Spleen (tissue), 11 donors: ENCODE data around the gene TSSC4. TPM values are rescaled to one million over a fixed set of nuclear protein-coding genes. Genes with fewer than 3 reads are reported as not detected.

ENCODE experiments used
- DNase-seq: peaks from one replicate; pipeline ENCODE4 v3.0.0-alpha.2; 2020
- H3K27ac ChIP-seq, 8 donors: fragments of 200-600 bp; sonication (generic) in 7 of 8; 1 replicate in 4 of 8; 2 replicates in 4 of 8; pipeline versions ENCODE4 v1.5.0 to v1.8.0; 2016 to 2021; ENCODE audit warnings: inconsistent platforms in 4 of 8, mild to moderate bottlenecking in 4 of 8, moderate library complexity in 1 of 8
- H3K27me3 ChIP-seq, 7 donors: fragments of 200-600 bp; sonication (generic) in 6 of 7; replicated peaks in 1 of 7; 1 replicate in 4 of 7; 2 replicates in 3 of 7; pipeline versions ENCODE4 v1.5.0 to v1.8.0; 2016 to 2021; ENCODE audit warnings: inconsistent platforms in 3 of 7, mild to moderate bottlenecking in 1 of 7
- H3K36me3 ChIP-seq, 6 donors: fragments of 200-600 bp; sonication (generic) in 5 of 6; 1 replicate in 4 of 6; 2 replicates in 2 of 6; pipeline versions ENCODE4 v1.5.0 to v1.8.0; 2016 to 2021; ENCODE audit warnings: inconsistent platforms in 2 of 6
- H3K4me1 ChIP-seq, 6 donors: fragments of 200-600 bp; sonication (generic) in 5 of 6; 1 replicate in 3 of 6; 2 replicates in 3 of 6; pipeline versions ENCODE4 v1.5.0 to v1.8.0; 2016 to 2021; ENCODE audit warnings: inconsistent platforms in 3 of 6
- H3K4me3 ChIP-seq, 8 donors: fragments of 200-600 bp; sonication (generic) in 7 of 8; 1 replicate in 4 of 8; 2 replicates in 4 of 8; pipeline versions ENCODE4 v1.5.0 to v1.8.0; 2016 to 2021; ENCODE audit warnings: inconsistent platforms in 4 of 8, mild to moderate bottlenecking in 4 of 8, moderate library complexity in 2 of 8
- H3K9me3 ChIP-seq, 8 donors: fragments of 200-600 bp; sonication (generic) in 7 of 8; 1 replicate in 4 of 8; 2 replicates in 4 of 8; pipeline versions ENCODE4 v1.5.0 to v1.8.0; 2016 to 2021; ENCODE audit warnings: inconsistent platforms in 4 of 8
- POLR2A ChIP-seq, 3 donors: fragments of 450-650 bp; IDR thresholded peaks; one replicate each; pipeline ENCODE4 v1.5.1; 2017; ENCODE audit warnings: antibody characterized with exemption in 3 of 3, mild to moderate bottlenecking in 1 of 3
- POLR2AphosphoS5 ChIP-seq, 3 donors: sonication (generic); formaldehyde crosslinking; IDR thresholded peaks; one replicate each; pipeline ENCODE4 v1.5.1; 2017; ENCODE audit warnings: antibody characterized with exemption in 3 of 3
- WGBS, 5 donors: extraction: QIAGEN DNeasy Blood & Tissue Kit in 3 of 5; methylation state at CpG; one replicate each; pipeline versions ENCODE4 v1.1.5 to v1.1.7; 2013 to 2018; 5-methylcytosine and 5-hydroxymethylcytosine counted together
- intact Hi-C: fragments of 100-400 bp; cut with DNase I; formaldehyde crosslinking; loops from one replicate; pipeline ENCODE4 v1.15.0; 2023; ENCODE audit warnings: low total_unique reads
- polyA plus RNA-seq, 3 donors: library from polyadenylated mRNA; stranded (reverse); fragments of 200-250 nt; gene quantifications; one replicate each; pipeline ENCODE4 v1.2.1, GENCODE V29; 2013
- total RNA-seq, 7 donors: library from RNA; depleted of rRNA in 3 of 7; stranded (reverse); fragments of >200 nt in 3 of 7; fragmentation: NEBNext Ultra II Directional in 4 of 7; extraction: Animal tissue kit (Norgen Biotek cat#: 25700) in 4 of 7; gene quantifications; one replicate each; pipeline versions ENCODE4 v1.1.0 to v1.2.1, GENCODE V29; 2016 to 2021
- TF ChIP-seq, protein P1 (sequence below), 11 experiments: fragments of 200-600 bp in 7 of 11; fragments of 450-650 bp in 4 of 11; sonication (generic) in 4 of 11; IDR thresholded peaks in 8 of 11; conservative IDR thresholded peaks in 3 of 11; 1 replicate in 7 of 11; 2 replicates in 4 of 11; pipeline versions ENCODE4 v1.4.0 to v1.8.0; 2016 to 2021; ENCODE audit warnings: antibody characterized with exemption in 11 of 11, inconsistent platforms in 4 of 11, mild to moderate bottlenecking in 1 of 11
- donor health status: healthy with polysubstance abuse.
- donor health status: DM: no; HTN: no; CAD: no; lungs with moderate emphysema.
- donor health status: DM: no; HTN: no; CAD: no.
- donor health status: Bipolar disorder and iron deficiency.
- donor health status: healthy.
- donor health status: DM: no; HTN: no; CAD: no.
- donor health status: DM: yes; HTN: yes; CAD: no.

TSSC4 gene
- total and polyA plus RNA-seq, 10 donors: 28.7 to 94.4 (median 43.7) TPM

DNA sequence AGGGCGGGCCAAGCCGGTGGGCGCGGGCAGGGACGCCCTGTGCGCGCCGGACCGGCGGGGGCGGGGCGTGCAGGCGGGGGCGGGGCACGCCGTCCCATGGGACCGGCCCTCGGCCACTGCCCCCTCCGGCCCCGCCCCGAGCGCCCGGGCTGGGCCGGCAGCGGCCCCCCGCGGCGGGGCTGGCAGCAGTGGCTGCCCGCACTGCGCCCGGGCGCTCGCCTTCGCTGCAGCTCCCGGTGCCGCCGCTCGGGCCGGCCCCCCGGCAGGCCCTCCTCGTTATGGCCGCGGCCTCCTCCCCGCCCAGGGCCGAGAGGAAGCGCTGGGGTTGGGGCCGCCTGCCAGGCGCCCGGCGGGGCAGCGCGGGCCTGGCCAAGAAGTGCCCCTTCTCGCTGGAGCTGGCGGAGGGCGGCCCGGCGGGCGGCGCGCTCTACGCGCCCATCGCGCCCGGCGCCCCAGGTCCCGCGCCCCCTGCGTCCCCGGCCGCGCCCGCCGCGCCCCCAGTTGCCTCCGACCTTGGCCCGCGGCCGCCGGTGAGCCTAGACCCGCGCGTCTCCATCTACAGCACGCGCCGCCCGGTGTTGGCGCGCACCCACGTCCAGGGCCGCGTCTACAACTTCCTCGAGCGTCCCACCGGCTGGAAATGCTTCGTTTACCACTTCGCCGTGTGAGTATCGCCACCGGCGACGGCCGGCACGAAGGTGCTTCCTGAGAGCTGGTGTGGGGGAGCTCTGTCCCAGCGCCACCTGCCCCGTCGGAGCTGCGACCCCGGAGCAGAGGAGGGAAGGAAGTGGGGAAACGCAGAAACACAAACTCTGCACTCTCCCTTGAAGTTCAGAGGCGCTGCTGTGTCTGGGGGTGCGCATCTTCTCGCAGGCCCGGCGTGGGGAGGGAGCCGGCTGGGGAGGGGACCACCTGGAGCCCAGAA is 44.5 kb downstream of the TSSC4 start, which contains the start of gene KCNQ1:
KCNQ1 (plus strand) TSS at position 188 of the 925 bp plus-strand sequence; CDS start at position 279, 91 bp downstream.
- Histone ChIP-seq H3K4me3 (peak within 1 kb of the TSS; percentile 27 to 81 (median 50)), H3K27me3 (peaks cover 0 to 71% (median 13%) of the 10 kb centered on the region in 7 donors), H3K4me1 (peaks cover 15 to 56% (median 38%) of the 10 kb centered on the region in 6 donors), H3K36me3 (peaks cover 0 to 3% (median 0%) of the 10 kb centered on the region in 6 donors), H3K27ac (peak within 1 kb of the TSS in 4 of 8 donors; percentile 20 to 90 (median 87)), H3K9me3 (no peaks in the 10 kb centered on the region)
- DNase-seq: peak; percentile 93
- 2 to 8% (median 2%) methylated on average over 29 to 115 of the region's 116 CpGs for WGBS, 5 donors
- TF ChIP-seq POLR2AphosphoS5 (IDR thresholded peaks at IDR 0.05) (peak; percentile 22 to 59 (median 34)), POLR2A (IDR thresholded peaks at IDR 0.05) (peak in 1 of 3 donors; percentile 10)
- TF ChIP-seq, protein P1, sequence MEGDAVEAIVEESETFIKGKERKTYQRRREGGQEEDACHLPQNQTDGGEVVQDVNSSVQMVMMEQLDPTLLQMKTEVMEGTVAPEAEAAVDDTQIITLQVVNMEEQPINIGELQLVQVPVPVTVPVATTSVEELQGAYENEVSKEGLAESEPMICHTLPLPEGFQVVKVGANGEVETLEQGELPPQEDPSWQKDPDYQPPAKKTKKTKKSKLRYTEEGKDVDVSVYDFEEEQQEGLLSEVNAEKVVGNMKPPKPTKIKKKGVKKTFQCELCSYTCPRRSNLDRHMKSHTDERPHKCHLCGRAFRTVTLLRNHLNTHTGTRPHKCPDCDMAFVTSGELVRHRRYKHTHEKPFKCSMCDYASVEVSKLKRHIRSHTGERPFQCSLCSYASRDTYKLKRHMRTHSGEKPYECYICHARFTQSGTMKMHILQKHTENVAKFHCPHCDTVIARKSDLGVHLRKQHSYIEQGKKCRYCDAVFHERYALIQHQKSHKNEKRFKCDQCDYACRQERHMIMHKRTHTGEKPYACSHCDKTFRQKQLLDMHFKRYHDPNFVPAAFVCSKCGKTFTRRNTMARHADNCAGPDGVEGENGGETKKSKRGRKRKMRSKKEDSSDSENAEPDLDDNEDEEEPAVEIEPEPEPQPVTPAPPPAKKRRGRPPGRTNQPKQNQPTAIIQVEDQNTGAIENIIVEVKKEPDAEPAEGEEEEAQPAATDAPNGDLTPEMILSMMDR (IDR thresholded peaks at IDR 0.05 in 8 of 11, conservative IDR thresholded peaks at IDR 0.05 in 3 of 11): peak in 1 of 11 experiments; percentile 8
- intact Hi-C loops: no loop called here

DNA sequence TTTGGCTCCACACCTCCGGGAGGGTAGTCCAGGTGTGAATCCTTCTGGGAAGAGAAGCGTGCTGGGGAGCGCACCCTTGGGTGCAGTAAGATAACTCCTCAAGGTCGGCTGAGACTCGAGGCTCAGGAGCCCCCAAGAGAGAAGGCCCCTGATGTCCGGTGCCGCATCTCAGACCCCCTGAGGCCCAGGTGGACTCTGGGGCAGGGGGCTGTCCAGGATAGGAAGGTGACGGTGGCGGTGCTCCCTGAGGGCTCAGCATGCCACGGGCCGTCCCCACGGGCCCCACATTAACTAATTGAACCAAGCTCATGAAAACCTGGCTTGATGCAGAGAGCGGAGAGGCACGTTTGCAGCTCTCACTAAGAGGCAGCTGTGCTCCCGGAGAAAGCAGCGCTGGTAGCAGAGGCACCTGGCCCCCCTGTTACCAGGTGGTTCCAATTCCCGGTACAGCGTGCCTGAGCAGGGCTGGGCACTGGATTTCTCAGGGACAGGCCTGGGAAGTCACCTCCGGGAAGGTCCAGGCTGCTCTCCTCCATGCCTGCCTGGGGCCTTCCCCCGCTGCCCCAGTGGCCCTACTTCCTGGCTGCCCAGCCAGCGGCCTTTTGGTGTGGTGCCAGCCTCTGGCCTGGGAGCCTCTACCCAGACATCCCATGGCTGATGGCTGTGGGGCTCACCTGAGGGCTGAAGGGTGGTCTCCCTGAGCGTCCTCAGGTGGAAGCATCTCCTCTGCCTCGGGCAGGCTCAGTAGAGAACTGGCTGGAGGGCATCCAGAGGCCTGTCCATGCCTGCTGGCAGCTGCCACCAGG is 45.4 kb downstream of the TSSC4 start:
- intact Hi-C loops: no loop called here
- TF ChIP-seq, protein P1 (IDR thresholded peaks at IDR 0.05 in 8 of 11, conservative IDR thresholded peaks at IDR 0.05 in 3 of 11): no peak
- TF ChIP-seq POLR2A (IDR thresholded peaks at IDR 0.05): no peak
- TF ChIP-seq POLR2AphosphoS5 (IDR thresholded peaks at IDR 0.05): no peak
- peak overlapping the region; percentile 27 to 81 (median 50) for H3K4me3 ChIP-seq
- peak; percentile 80 for DNase-seq
- peak overlapping the region in 4 of 8 donors; percentile 20 to 90 (median 87) for H3K27ac ChIP-seq
- peaks cover 0 to 63% (median 13%) of the 10 kb centered on the region in 7 donors for H3K27me3 ChIP-seq
- H3K36me3 ChIP-seq: peaks cover 0 to 8% (median 0%) of the 10 kb centered on the region in 6 donors
- no peaks in the 10 kb centered on the region for H3K9me3 ChIP-seq
- H3K4me1 ChIP-seq: peaks cover 15 to 56% (median 38%) of the 10 kb centered on the region in 6 donors
- WGBS, 5 donors: 60 to 69% (median 66%) methylated on average over 15 to 23 of the region's 23 CpGs

DNA sequence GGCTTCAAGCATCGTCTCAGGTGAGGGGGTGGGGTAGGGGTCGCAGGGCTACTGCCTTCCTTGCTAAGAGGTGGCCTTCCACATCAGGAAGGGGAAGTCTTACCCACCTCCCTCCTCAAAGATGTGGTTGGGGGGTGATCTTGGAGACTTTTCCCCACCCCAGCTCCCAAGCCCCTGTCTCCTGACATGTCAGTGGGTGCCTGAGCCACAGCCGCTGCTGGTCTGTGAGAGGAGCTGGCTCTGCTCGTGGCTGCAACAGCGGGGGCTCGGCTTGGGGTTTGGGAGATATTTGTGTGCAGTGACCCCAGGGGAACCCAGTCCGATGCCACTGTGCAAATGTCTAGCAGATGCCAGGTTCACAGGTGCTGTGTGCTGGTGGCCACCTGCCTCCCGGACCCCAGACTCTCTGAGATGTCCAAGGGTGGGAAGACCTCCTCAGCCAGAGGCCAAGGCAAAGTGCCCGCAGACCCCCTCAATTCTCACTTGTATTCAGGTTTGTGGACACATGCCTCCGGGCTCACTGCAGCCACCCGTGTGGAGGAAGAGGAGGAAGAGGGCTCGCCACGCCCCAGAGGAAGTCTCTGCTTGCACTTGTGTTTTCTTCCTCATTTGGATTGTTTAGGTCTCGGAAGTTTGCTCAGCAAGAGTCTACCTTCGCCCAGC is 46.2 kb downstream of the TSSC4 start:
- Histone ChIP-seq H3K27ac (peak overlapping the region; percentile 20 to 90 (median 80)), H3K9me3 (no peaks in the 10 kb centered on the region), H3K36me3 (peaks cover 0 to 8% (median 0%) of the 10 kb centered on the region in 6 donors), H3K27me3 (peaks cover 0 to 56% (median 13%) of the 10 kb centered on the region in 7 donors), H3K4me3 (peak overlapping the region in 6 of 8 donors; percentile 2 to 81 (median 50)), H3K4me1 (peaks cover 15 to 56% (median 38%) of the 10 kb centered on the region in 6 donors)
- TF ChIP-seq, protein P1 (IDR thresholded peaks at IDR 0.05 in 8 of 11, conservative IDR thresholded peaks at IDR 0.05 in 3 of 11): no peak
- peak in 2 of 3 donors; percentile 41 to 42 for TF ChIP-seq POLR2AphosphoS5 (IDR thresholded peaks at IDR 0.05)
- DNase-seq: peak; percentile 94
- 33 to 50% (median 46%) methylated on average over 9 to 15 of the region's 15 CpGs for WGBS, 5 donors
- intact Hi-C loops: no loop called here
